Peyer's patch (tissue), 4 donors: ENCODE results near the gene HNF1A.

ENCODE experiments used
- POLR2A ChIP-seq, 2 donors: fragments of 450-650 bp; IDR thresholded peaks; one replicate each; pipeline ENCODE4 v1.5.1; 2017; ENCODE audit warnings: antibody characterized with exemption in 2 of 2, mild to moderate bottlenecking in 2 of 2, moderate library complexity in 2 of 2
- TF ChIP-seq, protein P1 (sequence below), 6 experiments: fragments of 450-650 bp in 4 of 6; fragments of 200-600 bp in 2 of 6; sonication (generic) in 1 of 6; IDR thresholded peaks; one replicate each; pipeline ENCODE4 v1.5.1; 2017 to 2019; ENCODE audit warnings: antibody characterized with exemption in 6 of 6, mild to moderate bottlenecking in 3 of 6, moderate library complexity in 1 of 6

DNA sequence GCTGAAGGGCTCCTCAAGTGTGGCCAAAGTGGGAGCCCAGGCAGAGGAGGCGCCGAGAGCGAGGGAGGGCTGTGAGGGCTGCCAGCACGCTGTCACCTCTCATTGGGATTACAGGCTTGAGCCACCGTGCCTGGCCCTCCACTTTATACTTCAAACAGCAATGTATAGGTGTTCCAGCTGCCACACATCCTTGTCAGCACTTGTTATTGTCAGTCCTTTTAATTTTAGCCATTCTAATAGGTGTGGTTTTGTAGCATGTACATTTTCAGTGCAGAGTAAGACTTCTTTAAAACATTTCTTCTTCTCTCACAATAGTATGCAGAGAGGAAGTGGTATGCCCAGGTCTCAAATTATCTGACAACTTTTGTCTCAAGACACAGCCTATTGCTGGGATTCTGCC, 27.5 kb upstream of the HNF1A start:
- TF ChIP-seq, protein P1, sequence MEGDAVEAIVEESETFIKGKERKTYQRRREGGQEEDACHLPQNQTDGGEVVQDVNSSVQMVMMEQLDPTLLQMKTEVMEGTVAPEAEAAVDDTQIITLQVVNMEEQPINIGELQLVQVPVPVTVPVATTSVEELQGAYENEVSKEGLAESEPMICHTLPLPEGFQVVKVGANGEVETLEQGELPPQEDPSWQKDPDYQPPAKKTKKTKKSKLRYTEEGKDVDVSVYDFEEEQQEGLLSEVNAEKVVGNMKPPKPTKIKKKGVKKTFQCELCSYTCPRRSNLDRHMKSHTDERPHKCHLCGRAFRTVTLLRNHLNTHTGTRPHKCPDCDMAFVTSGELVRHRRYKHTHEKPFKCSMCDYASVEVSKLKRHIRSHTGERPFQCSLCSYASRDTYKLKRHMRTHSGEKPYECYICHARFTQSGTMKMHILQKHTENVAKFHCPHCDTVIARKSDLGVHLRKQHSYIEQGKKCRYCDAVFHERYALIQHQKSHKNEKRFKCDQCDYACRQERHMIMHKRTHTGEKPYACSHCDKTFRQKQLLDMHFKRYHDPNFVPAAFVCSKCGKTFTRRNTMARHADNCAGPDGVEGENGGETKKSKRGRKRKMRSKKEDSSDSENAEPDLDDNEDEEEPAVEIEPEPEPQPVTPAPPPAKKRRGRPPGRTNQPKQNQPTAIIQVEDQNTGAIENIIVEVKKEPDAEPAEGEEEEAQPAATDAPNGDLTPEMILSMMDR (IDR thresholded peaks at IDR 0.05), result no peak
- TF ChIP-seq POLR2A (IDR thresholded peaks at IDR 0.05), result no peak
